Upper lobe of left lung (tissue), 4 donors: ENCODE results near the gene UBE4A.

Experiments used
- EP300 ChIP-seq, 4 donors: sonication (generic); formaldehyde crosslinking; IDR thresholded peaks; one replicate each; pipeline ENCODE4 v1.5.1; 2017; ENCODE audit warnings: antibody characterized with exemption in 4 of 4, control low read depth in 2 of 4
- POLR2A ChIP-seq, 4 donors: fragments of 450-650 bp; IDR thresholded peaks; one replicate each; pipeline ENCODE4 v1.5.1; 2016 to 2017; ENCODE audit warnings: antibody characterized with exemption in 4 of 4, mild to moderate bottlenecking in 2 of 4
- POLR2AphosphoS5 ChIP-seq, 2 donors: sonication (generic); formaldehyde crosslinking; IDR thresholded peaks; one replicate each; pipeline ENCODE4 v1.5.1; 2017; ENCODE audit warnings: antibody characterized with exemption in 2 of 2
- TF ChIP-seq, protein P1 (sequence below), 6 experiments: fragments of 450-650 bp in 4 of 6; fragments of 200-600 bp in 2 of 6; sonication (generic) in 2 of 6; IDR thresholded peaks; one replicate each; pipeline ENCODE4 v1.5.1; 2016 to 2019; ENCODE audit warnings: antibody characterized with exemption in 6 of 6

DNA sequence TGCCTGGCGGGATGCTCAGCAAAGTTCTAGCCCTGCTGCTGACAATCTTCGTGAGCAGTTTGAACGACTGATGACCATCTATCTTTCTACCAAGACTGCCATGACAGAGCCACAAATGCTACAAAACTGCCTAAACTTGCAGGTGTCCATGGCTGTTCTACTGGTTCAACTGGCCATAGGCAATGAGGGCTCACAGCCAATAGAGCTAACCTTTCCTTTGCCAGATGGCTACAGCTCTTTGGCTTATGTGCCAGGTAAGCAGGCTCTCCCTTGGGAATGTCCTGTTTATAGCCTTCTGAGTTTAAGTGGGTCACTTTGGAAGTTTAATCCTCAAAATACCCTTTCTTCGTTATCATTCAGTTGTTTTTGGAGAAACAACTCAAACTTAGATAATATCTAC is 20.1 kb downstream of the UBE4A start:
- no peak for TF ChIP-seq POLR2A (IDR thresholded peaks at IDR 0.05)
- no peak for TF ChIP-seq POLR2AphosphoS5 (IDR thresholded peaks at IDR 0.05)
- TF ChIP-seq, protein P1, sequence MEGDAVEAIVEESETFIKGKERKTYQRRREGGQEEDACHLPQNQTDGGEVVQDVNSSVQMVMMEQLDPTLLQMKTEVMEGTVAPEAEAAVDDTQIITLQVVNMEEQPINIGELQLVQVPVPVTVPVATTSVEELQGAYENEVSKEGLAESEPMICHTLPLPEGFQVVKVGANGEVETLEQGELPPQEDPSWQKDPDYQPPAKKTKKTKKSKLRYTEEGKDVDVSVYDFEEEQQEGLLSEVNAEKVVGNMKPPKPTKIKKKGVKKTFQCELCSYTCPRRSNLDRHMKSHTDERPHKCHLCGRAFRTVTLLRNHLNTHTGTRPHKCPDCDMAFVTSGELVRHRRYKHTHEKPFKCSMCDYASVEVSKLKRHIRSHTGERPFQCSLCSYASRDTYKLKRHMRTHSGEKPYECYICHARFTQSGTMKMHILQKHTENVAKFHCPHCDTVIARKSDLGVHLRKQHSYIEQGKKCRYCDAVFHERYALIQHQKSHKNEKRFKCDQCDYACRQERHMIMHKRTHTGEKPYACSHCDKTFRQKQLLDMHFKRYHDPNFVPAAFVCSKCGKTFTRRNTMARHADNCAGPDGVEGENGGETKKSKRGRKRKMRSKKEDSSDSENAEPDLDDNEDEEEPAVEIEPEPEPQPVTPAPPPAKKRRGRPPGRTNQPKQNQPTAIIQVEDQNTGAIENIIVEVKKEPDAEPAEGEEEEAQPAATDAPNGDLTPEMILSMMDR (IDR thresholded peaks at IDR 0.05): no peak
- TF ChIP-seq EP300 (IDR thresholded peaks at IDR 0.05): no peak
